NCI-H2029 treated with DMSO at 0.1 percent for 48 hours (cell line): ENCODE measurements around the gene CDC42BPB.

ENCODE experiments used
- DNase-seq: peaks from one replicate; lab custom pipeline; 2025; lab: John Stamatoyannopoulos, UW

The CDC42BPB gene

GRCh38 chr14:102914474-102915291, 142.7 kb downstream of the CDC42BPB start:
- DNase-seq, result no peak

- no peak for DNase-seq
Measured at GRCh38 chr14:102913341-102914211, 143.8 kb downstream of the CDC42BPB start.

GRCh38 chr14:102911991-102912761, 145.2 kb downstream of the CDC42BPB start:
- DNase-seq, result no peak

- DNase-seq, result no peak
Measured at GRCh38 chr14:102911541-102911951, 145.8 kb downstream of the CDC42BPB start.

DNA sequence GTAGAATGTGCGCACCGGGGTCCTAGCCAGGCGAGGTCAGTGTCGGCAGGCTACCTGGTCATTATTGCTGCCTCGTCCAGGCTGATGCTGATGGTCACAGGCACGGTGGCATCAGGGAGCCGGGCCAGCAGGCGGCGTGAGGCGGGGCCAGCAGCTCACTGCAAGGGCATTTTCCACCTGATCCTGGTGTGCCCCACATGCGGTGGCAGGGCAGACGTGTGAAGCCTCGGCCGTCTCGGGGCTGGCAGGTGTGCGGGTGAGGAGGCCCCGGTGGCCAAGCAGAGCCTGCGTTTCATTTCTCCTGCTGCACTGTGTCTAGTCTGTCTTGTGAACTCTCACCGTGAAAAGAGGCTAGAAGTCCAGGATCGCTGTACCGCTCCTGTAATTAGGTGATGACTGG, 146.9 kb downstream of the CDC42BPB start:
- no peak for DNase-seq

- no peak for DNase-seq
Measured at GRCh38 chr14:102909911-102910310, 147.4 kb downstream of the CDC42BPB start.

DNA sequence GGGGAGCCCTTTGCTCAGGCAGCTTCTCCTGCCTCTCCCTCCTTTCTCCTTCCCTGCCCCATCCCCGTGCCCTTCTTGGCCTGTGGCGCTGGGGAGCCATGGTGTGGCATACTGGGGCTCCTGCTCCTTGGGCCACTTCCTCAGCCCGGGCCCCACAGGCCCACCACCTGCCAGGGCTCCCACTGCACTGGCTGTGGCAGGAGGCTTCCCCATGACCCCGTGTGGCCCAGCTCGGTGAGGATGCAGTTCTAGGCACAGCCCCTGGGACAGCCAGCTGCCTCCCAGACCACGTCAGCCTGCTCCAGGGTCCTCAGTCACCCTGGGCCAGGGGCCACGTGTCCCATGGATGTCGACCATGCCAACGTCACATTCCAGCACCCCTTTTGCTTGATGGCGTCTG, 147.9 kb downstream of the CDC42BPB start:
- no peak for DNase-seq

- DNase-seq, result no peak
Measured at GRCh38 chr14:102908766-102909455, 148.4 kb downstream of the CDC42BPB start.

GRCh38 chr14:102907980-102908730, 149.2 kb downstream of the CDC42BPB start:
- no peak for DNase-seq

DNA sequence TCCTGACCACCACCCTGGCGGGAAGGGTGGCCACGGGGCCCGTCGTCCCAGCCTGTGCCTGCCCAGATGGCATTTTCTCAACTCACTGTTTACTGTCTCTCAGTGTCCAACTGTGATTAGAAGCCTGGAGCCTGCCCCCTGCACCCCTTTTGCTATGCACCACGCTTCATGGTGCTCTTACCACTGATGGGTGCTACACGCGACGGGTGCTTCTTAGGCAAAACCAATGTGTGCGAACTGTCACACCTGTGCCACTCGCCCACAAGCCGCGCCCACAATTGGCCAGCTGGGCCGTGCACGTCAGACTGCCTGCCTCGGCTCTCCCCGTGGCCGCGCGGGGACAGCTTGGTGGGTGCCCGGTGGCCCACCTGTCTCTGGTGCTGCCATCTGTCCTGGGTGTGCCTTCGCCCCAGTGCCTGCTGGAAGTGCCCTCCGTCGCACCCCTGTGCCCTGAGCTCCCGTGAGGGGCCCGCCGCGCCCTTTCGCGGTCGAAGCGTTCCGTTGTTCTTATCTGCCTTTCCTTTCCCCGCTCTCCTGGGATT, 150.0 kb downstream of the CDC42BPB start:
- no peak for DNase-seq

DNA sequence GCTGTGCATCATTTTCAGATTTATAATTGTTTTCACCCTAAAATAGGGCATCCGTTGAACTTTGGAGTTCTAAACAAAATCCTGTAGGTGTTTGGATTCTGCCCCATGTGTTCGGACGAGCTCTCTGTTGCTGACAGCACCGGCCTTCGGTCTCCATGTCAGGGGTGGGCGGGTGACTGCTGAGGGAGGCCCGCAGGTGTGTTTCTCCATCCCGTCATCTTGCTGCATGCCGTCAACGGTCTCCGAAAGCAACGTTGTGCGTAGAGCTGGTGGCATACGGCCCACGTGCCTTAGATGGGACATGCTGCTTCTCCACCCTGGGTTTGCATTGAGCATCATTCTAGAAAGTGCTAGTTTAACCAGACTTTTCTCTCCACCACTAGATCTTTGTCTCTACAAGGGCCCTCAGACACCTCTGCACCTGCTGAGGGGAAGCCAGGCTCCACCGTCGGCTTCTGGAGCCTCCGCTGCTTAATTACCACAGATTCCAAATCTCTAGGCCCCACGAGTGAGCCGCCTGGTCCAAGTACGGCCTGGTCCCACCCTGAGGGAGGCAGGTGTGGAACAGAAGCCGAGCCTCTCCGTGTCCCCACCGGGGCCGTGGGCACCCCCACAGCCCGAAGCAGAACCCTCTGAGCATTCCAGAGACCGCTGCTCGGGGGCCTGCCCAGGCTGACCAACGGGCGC, 150.6 kb downstream of the CDC42BPB start:
- no peak for DNase-seq

DNA sequence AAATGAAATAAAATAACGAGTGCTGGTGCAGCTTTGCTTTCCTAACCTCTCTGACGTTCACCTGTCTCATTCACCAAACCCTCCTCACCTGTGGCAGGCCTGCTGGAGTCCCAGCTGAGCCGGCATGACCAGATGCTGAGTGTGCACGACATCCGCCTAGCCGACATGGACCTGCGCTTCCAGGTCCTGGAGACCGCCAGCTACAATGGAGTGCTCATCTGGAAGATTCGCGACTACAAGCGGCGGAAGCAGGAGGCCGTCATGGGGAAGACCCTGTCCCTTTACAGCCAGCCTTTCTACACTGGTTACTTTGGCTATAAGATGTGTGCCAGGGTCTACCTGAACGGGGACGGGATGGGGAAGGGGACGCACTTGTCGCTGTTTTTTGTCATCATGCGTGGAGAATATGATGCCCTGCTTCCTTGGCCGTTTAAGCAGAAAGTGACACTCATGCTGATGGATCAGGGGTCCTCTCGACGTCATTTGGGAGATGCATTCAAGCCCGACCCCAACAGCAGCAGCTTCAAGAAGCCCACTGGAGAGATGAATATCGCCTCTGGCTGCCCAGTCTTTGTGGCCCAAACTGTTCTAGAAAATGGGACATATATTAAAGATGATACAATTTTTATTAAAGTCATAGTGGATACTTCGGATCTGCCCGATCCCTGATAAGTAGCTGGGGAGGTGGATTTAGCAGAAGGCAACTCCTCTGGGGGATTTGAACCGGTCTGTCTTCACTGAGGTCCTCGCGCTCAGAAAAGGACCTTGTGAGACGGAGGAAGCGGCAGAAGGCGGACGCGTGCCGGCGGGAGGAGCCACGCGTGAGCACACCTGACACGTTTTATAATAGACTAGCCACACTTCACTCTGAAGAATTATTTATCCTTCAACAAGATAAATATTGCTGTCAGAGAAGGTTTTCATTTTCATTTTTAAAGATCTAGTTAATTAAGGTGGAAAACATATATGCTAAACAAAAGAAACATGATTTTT, 151.9 kb downstream of the CDC42BPB start:
- DNase-seq, result no peak

GRCh38 chr14:102903889-102904512, 153.3 kb downstream of the CDC42BPB start:
- no peak for DNase-seq

- no peak for DNase-seq
Measured at GRCh38 chr14:102903248-102903888, 154.0 kb downstream of the CDC42BPB start.

DNA sequence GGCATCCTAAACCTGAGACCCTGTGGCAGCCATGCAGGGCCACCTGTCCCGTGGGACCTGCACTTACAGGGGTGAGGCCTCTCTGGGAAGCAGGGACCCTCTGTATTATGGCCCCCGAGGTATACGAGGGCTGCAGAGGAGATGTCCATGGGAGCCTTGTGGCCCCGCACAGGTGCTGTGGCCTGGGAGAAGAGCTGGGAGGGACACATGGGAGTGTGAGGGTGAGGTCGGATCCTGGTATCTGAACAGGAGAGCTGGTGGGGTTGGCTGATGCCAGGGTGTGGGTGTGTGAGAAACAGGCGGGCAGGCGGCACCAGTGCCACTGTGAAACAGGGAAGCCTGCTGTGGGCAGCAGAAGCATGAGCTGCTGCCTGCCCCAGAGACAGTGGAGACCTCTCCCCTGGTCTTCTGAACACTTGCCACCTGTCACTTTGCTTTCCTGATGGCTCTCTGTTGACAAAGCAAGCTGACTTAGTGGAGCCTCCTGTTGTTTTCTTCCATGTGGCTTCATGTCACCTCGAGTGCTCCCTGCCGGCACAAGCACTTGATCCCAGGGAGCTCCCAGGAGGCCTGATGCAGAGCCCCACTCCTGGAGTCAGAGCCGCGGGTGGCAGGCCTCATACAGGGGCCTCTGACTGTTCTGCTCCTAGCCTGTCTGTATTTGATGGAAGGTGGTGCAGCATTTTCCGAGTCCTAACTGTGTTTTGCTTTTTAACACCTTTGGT, 154.7 kb downstream of the CDC42BPB start:
- no peak for DNase-seq

DNA sequence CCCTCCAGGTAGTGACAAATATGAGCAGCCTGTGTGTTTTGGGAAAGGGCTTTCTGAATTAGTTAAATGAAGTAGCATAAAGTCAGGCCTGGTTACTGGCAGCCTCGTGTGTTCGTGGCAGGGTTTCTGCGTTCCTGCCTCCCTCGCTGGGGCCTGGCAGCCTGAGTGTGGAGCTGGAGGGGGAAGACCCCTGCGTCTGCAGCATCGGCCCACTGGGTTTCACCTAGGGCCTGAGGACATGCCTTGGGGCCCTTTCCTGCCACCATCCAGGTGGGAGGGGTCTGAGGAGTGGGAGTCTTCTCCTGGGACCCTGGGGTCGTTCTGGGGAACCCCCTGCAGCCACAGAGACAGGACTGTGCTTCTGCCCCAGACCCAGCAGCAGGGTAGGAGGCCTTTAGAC, 155.3 kb downstream of the CDC42BPB start:
- no peak for DNase-seq

DNA sequence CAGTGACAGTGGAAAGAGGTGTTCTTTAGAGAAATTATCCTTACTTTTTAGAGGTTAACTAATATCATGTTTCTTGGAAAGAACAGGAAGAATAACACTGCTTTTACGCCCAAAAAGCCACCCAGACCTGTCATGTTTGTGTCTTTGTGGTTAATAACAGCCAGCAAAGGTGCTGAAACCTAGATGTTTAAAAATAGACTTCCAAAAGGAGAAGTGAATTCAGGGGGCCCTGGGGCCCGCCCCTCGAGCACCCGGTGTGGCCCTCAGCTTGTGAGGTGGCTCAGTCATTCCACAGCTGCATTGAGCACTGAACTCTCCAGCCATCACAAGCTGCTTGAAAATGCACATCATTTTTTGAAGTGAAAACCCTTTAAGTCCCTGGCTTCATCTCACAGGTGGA, 155.7 kb downstream of the CDC42BPB start:
- no peak for DNase-seq
